ENCODE data around the gene MUC16. TPM values are rescaled to one million over a fixed set of nuclear protein-coding genes. Genes with fewer than 3 reads are reported as not detected.

MUC16 gene
- total RNA-seq, 4 donors from 2014 or later, result 0.63 to 129 (median 86.7) TPM

DNA sequence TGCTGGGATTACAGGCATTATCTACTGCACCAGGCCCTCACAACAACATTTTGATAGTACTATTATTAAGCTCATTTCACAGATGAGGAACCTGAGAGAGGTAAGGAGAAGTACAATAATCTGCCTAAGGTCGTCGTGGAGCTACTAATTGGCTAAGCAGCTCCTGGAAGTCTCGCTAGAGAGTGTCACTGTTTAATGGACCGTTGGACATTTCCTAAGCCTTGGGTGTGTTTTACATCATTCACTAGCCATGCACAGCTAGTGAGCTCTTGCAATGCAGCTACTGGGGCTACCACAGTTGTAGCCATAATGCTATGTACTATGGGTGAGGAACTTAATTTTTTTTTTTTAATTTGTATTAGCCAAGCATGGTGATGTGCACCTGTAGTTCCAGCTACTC, 42.7 kb upstream of the MUC16 start:
- TF ChIP-seq, protein P1, sequence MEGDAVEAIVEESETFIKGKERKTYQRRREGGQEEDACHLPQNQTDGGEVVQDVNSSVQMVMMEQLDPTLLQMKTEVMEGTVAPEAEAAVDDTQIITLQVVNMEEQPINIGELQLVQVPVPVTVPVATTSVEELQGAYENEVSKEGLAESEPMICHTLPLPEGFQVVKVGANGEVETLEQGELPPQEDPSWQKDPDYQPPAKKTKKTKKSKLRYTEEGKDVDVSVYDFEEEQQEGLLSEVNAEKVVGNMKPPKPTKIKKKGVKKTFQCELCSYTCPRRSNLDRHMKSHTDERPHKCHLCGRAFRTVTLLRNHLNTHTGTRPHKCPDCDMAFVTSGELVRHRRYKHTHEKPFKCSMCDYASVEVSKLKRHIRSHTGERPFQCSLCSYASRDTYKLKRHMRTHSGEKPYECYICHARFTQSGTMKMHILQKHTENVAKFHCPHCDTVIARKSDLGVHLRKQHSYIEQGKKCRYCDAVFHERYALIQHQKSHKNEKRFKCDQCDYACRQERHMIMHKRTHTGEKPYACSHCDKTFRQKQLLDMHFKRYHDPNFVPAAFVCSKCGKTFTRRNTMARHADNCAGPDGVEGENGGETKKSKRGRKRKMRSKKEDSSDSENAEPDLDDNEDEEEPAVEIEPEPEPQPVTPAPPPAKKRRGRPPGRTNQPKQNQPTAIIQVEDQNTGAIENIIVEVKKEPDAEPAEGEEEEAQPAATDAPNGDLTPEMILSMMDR (IDR thresholded peaks at IDR 0.05), result no peak
- DNase-seq (ENCODE audit: low spot score) (no peak), ATAC-seq (ENCODE audit: low FRiP score) (no peak)

DNA sequence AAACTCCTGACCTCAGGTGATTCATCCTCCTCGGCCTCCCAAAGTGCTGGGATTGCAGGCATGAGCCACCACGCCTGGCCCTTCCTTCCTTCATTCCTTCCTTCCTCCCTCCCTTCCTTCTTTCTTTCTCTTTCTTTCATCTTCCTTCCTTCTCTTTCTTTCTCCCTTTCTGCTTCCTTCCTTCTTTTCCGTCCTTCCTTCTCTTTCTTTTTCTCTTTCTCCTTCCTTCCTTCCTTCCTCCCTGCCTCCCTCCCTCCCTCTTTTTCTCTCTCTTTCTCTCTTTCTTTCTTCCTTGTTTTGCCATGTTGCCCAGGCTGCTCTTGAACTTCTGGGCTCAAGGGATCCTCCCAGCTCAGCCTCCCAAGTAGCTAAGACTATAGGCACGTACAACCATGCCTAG, 36.5 kb upstream of the MUC16 start:
- TF ChIP-seq, protein P1 (IDR thresholded peaks at IDR 0.05), result no peak
- ATAC-seq (ENCODE audit: low FRiP score) (no peak), DNase-seq (ENCODE audit: low spot score) (no peak)

DNA sequence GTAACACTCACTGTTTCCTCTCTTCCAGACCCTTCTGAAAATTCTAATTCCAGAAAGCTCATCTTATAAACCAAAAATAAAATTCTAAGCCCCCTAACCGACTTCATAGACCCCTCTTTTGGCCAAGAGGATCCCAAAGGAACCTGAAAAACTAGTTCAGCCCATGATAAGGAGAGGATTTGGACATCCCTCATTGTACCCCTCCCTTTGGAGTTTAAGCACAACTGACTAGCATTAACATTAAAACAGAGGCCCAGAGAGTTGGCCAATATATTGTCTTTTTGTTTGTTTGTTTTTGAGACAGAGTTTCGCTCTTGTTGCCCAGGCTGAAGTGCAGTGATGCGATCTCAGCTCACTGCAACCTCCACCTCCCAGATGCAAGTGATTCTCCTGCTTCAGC, 34.2 kb upstream of the MUC16 start:
- DNase-seq (ENCODE audit: low spot score) (no peak), ATAC-seq (ENCODE audit: low FRiP score) (no peak)
- TF ChIP-seq, protein P1 (IDR thresholded peaks at IDR 0.05), result no peak

DNA sequence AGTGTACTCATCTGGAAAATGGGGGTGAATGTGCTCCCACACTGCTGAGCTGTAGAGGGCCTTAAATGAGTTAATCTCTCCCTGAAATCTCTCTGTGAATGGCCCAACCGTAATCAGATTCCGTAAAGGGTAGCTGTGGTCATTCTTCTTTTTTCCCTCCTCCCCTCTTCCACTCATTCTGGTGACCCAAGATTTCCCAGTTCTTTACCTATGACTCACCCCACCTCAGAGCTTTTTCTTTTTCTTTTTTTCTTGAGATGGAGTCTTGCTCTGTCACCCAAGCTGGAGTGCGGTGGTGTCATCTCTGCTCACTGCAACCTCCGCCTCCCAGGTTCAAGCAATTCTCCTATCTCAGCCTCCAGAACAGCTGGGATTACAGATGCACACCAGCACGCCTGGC, 33.3 kb upstream of the MUC16 start:
- TF ChIP-seq, protein P1 (IDR thresholded peaks at IDR 0.05), result no peak
- peak; percentile 39 for ATAC-seq (ENCODE audit: low FRiP score)
- no peak for DNase-seq (ENCODE audit: low spot score)

DNA sequence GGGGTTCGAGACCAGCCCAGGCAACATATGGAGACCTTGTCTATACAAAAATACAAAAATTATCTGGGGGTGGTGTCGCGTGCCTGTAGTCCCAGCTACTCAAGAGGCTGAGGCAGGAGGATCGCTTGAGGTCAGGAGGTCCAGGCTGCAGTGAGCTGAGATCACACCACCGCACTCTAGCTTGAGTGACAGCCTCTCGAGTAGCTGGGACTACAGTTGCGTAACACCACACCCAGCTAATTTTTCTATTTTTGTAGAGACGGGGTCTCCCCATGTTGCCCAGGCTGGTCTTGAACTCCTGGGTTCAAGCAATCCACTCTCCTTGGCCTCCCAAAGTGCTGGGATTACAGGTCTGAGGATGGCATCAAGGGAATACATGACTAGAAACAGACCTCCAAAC, 30.8 kb upstream of the MUC16 start:
- TF ChIP-seq, protein P1 (IDR thresholded peaks at IDR 0.05), result no peak
- no peak for DNase-seq (ENCODE audit: low spot score)
- no peak for ATAC-seq (ENCODE audit: low FRiP score)

DNA sequence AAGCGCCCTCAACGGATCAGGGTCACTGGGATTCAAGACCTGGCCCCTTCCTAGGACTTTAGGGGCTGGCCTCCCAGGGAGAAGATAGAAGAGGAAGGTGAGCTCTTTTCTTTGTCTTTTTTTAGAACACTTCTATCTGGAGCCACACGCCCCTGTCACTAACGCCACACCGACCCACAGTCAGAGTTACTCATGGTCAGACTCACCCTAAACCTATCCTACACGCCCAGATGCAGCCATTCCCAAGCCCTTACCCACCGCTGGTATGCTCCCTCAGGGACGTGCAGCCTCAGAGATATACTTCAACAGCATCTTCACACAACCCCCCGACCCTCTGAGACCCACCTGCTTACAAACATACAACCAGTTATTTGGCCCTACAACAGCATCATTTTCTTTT, 29.9 kb upstream of the MUC16 start:
- DNase-seq (ENCODE audit: low spot score), result no peak
- TF ChIP-seq, protein P1 (IDR thresholded peaks at IDR 0.05), result no peak
- ATAC-seq (ENCODE audit: low FRiP score), result no peak

DNA sequence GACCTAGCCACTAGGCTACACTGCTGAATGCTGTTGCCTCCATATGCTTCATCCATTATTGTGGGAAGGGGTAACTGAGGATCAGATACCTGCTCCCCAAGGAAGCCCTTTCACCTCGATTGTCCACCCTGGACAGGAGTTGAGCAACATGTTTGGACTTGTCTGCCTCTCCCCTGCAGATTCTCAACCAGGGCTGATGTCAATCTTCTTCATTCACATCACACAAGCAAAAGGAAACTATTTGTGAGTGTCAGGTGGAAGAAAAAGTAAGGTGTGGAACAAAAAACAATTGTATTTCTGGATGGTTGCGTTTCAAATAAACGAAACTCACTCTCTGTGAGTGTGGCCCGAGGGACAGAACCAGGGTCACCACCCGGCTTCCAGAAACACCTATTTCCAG, 29.5 kb upstream of the MUC16 start:
- DNase-seq (ENCODE audit: low spot score) (no peak), ATAC-seq (ENCODE audit: low FRiP score) (no peak)
- TF ChIP-seq, protein P1 (IDR thresholded peaks at IDR 0.05), result no peak

All from omental fat pad (tissue), 4 donors.